ENCODE data around the gene DYSF.

GRCh38 chr2:71706121-71706520 lies 252.8 kb downstream of the DYSF start:
- TF ChIP-seq POLR2AphosphoS5 (IDR thresholded peaks at IDR 0.05; ENCODE audit: low read depth, low read length) (no peak), POLR2A (IDR thresholded peaks at IDR 0.05; ENCODE audit: low read depth, low read length) (no peak)
